ENCODE results near the gene RALGAPA2. TPM values are rescaled to one million over a fixed set of nuclear protein-coding genes. Genes with fewer than 3 reads are reported as not detected.

RALGAPA2 gene
- total and polyA plus RNA-seq, 2 experiments from 2014 or later, result 14.5 to 35.5 TPM

- Histone ChIP-seq H3K9me3 (ENCODE audit: low read depth) (no peaks in the 10 kb centered on the region), H3K4me3 (no peak overlapping the region), H3K27ac (no peak overlapping the region), H3K4me1 (ENCODE audit: low read depth) (no peaks in the 10 kb centered on the region), H3K36me3 (no peaks in the 10 kb centered on the region), H3K27me3 (no peaks in the 10 kb centered on the region)
- no peak for TF ChIP-seq CTCF (IDR thresholded peaks at IDR 0.05; ENCODE audit: low read depth, low read length)
- DNase-seq (ENCODE audit: low read depth in 1 of 2, low spot score in 1 of 2), result no peak
Observed at GRCh38 chr20:20437314-20437713, 275.1 kb downstream of the RALGAPA2 start.

- Histone ChIP-seq H3K4me3 (no peak overlapping the region), H3K36me3 (no peaks in the 10 kb centered on the region), H3K4me1 (ENCODE audit: low read depth) (no peaks in the 10 kb centered on the region), H3K9me3 (ENCODE audit: low read depth) (no peaks in the 10 kb centered on the region), H3K27me3 (no peaks in the 10 kb centered on the region), H3K27ac (no peak overlapping the region)
- no peak for DNase-seq (ENCODE audit: low read depth in 1 of 2, low spot score in 1 of 2)
- no peak for TF ChIP-seq CTCF (IDR thresholded peaks at IDR 0.05; ENCODE audit: low read depth, low read length)
Observed at GRCh38 chr20:20436689-20437088, 275.8 kb downstream of the RALGAPA2 start.

GRCh38 chr20:20435453-20435852 lies 277.0 kb downstream of the RALGAPA2 start:
- Histone ChIP-seq H3K9me3 (ENCODE audit: low read depth) (no peaks in the 10 kb centered on the region), H3K4me1 (ENCODE audit: low read depth) (no peaks in the 10 kb centered on the region), H3K27ac (no peak overlapping the region), H3K4me3 (no peak overlapping the region), H3K36me3 (no peaks in the 10 kb centered on the region), H3K27me3 (no peaks in the 10 kb centered on the region)
- no peak for DNase-seq (ENCODE audit: low read depth in 1 of 2, low spot score in 1 of 2)
- no peak for TF ChIP-seq CTCF (IDR thresholded peaks at IDR 0.05; ENCODE audit: low read depth, low read length)

GRCh38 chr20:20432618-20433286 lies 279.7 kb downstream of the RALGAPA2 start:
- TF ChIP-seq CTCF (IDR thresholded peaks at IDR 0.05; ENCODE audit: low read depth, low read length), result no peak
- no peak for DNase-seq (ENCODE audit: low read depth in 1 of 2, low spot score in 1 of 2)
- Histone ChIP-seq H3K4me3 (no peak overlapping the region), H3K27ac (no peak overlapping the region), H3K27me3 (no peaks in the 10 kb centered on the region), H3K36me3 (no peaks in the 10 kb centered on the region), H3K4me1 (ENCODE audit: low read depth) (no peaks in the 10 kb centered on the region), H3K9me3 (ENCODE audit: low read depth) (no peaks in the 10 kb centered on the region)

GRCh38 chr20:20430066-20430465 lies 282.4 kb downstream of the RALGAPA2 start:
- H3K27me3 ChIP-seq, result no peaks in the 10 kb centered on the region
- H3K4me1 ChIP-seq (ENCODE audit: low read depth), result no peaks in the 10 kb centered on the region
- H3K27ac ChIP-seq, result no peak overlapping the region
- H3K9me3 ChIP-seq (ENCODE audit: low read depth), result no peaks in the 10 kb centered on the region
- no peak overlapping the region for H3K4me3 ChIP-seq
- H3K36me3 ChIP-seq, result no peaks in the 10 kb centered on the region
- no peak for DNase-seq (ENCODE audit: low read depth in 1 of 2, low spot score in 1 of 2)
- TF ChIP-seq CTCF (IDR thresholded peaks at IDR 0.05; ENCODE audit: low read depth, low read length), result no peak
